Gastroesophageal sphincter (tissue), 4 donors: ENCODE results near the gene SLC9A8. TPM values are rescaled to one million over a fixed set of nuclear protein-coding genes. Genes with fewer than 3 reads are reported as not detected.

Experiments used
- ATAC-seq: fragments of 150-250 bp; one replicate; pipeline ENCODE4 v1.9.1; 2016; ENCODE audit warnings: mild to moderate bottlenecking, moderate library complexity
- H3K27ac ChIP-seq, 4 donors: fragments of 200-600 bp; sonication (generic) in 3 of 4; 1 replicate in 3 of 4; 2 replicates in 1 of 4; pipeline ENCODE4 v1.5.1; 2016 to 2019
- H3K27me3 ChIP-seq: fragments of 200-600 bp; sonication (generic); one replicate; pipeline ENCODE4 v1.5.1; 2019
- H3K36me3 ChIP-seq, 2 donors: fragments of 200-600 bp; sonication (generic); one replicate each; pipeline ENCODE4 v1.5.1; 2019; ENCODE audit warnings: control low read depth in 1 of 2
- H3K4me1 ChIP-seq, 3 donors: fragments of 200-600 bp; sonication (generic); 1 replicate in 2 of 3; 2 replicates in 1 of 3; pipeline ENCODE4 v1.5.1; 2016 to 2019; ENCODE audit warnings: control low read depth in 2 of 3
- H3K4me3 ChIP-seq, 2 donors: fragments of 200-600 bp; sonication (generic); one replicate each; pipeline ENCODE4 v1.5.1; 2019; ENCODE audit warnings: mild to moderate bottlenecking in 1 of 2, moderate library complexity in 1 of 2
- H3K9me3 ChIP-seq, 3 donors: fragments of 200-600 bp; sonication (generic); one replicate each; pipeline ENCODE4 v1.5.1; 2017 to 2019; ENCODE audit warnings: control low read depth in 2 of 3
- EP300 ChIP-seq: sonication (generic); formaldehyde crosslinking; IDR thresholded peaks from one replicate; pipeline ENCODE4 v1.6.1; 2017; ENCODE audit warnings: antibody characterized with exemption, mild to moderate bottlenecking
- POLR2A ChIP-seq, 2 donors: fragments of 450-650 bp; IDR thresholded peaks; one replicate each; pipeline ENCODE4 v1.6.1; 2017; ENCODE audit warnings: antibody characterized with exemption in 2 of 2, mild to moderate bottlenecking in 2 of 2, moderate library complexity in 1 of 2
- POLR2AphosphoS5 ChIP-seq: sonication (generic); formaldehyde crosslinking; IDR thresholded peaks from one replicate; pipeline ENCODE4 v1.6.1; 2017; ENCODE audit warnings: antibody characterized with exemption
- WGBS, 2 donors: methylation state at CpG; one replicate each; pipeline ENCODE4 v1.1.5; 2018; ENCODE audit warnings: low coverage in 1 of 2; 5-methylcytosine and 5-hydroxymethylcytosine counted together
- total RNA-seq, 4 donors: library from RNA; depleted of rRNA; stranded (reverse); fragments of >200 nt; gene quantifications; one replicate each; pipeline ENCODE4 v1.1.0, GENCODE V29; 2016
- TF ChIP-seq, protein P1 (sequence below), 4 experiments: fragments of 200-600 bp in 2 of 4; fragments of 450-650 bp in 2 of 4; sonication (generic) in 1 of 4; IDR thresholded peaks; one replicate each; pipeline ENCODE4 v1.5.1; 2017 to 2019; ENCODE audit warnings: antibody characterized with exemption in 4 of 4, mild to moderate bottlenecking in 2 of 4, moderate library complexity in 2 of 4

Gene SLC9A8
- total RNA-seq, 4 donors from 2014 or later: 4.7 to 9.3 (median 7.5) TPM

GRCh38 chr20:49809803-49810359 is 2.7 kb upstream of the SLC9A8 start:
- H3K36me3 ChIP-seq: peaks cover 0 to under 1% of the 10 kb centered on the region in 2 donors
- H3K9me3 ChIP-seq: no peaks in the 10 kb centered on the region

DNA sequence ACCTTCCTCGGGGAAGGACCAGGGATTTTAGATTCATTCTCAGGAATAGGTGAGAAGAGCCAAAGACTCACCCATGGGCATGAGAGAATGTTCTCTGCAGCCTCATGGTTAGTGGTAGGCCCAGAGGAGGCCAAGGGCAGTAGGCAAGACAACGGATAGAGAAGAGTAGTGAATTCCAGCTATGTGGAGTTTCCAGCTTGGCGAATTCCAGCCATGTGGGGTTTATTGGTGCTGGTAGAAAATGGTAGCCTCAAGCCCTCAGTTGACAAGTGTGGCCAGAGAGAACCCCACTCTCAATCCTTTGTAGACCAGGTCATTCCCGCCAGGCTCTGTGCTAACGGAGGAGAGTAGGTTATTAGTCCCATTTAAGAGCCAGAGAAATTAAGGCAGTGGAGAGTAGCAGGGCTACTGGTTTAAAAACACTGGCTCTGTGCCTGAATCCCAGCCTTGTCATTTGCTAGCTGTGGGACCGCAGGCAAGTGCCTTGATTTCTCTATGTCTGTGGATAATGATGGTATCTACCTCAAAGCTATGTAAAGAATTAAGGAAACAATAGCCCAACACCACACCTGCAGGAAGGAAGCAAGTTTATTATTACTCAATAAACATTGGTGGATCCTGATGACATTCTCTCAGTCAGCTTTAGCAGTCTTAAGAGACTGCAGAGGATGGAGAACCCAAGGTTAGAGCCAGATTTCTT is 2.0 kb upstream of the SLC9A8 start:
- no peak for ATAC-seq
- Histone ChIP-seq H3K9me3 (no peaks in the 10 kb centered on the region), H3K4me1 (peaks cover 4 to 22% (median 6%) of the 10 kb centered on the region in 3 donors), H3K27me3 (no peaks in the 10 kb centered on the region), H3K36me3 (peaks cover 0 to 8% of the 10 kb centered on the region in 2 donors), H3K4me3 (no peak overlapping the region), H3K27ac (no peak overlapping the region)
- TF ChIP-seq, protein P1, sequence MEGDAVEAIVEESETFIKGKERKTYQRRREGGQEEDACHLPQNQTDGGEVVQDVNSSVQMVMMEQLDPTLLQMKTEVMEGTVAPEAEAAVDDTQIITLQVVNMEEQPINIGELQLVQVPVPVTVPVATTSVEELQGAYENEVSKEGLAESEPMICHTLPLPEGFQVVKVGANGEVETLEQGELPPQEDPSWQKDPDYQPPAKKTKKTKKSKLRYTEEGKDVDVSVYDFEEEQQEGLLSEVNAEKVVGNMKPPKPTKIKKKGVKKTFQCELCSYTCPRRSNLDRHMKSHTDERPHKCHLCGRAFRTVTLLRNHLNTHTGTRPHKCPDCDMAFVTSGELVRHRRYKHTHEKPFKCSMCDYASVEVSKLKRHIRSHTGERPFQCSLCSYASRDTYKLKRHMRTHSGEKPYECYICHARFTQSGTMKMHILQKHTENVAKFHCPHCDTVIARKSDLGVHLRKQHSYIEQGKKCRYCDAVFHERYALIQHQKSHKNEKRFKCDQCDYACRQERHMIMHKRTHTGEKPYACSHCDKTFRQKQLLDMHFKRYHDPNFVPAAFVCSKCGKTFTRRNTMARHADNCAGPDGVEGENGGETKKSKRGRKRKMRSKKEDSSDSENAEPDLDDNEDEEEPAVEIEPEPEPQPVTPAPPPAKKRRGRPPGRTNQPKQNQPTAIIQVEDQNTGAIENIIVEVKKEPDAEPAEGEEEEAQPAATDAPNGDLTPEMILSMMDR (IDR thresholded peaks at IDR 0.05): no peak
- no peak for TF ChIP-seq POLR2A (IDR thresholded peaks at IDR 0.05)
- TF ChIP-seq EP300: no peak
- TF ChIP-seq POLR2AphosphoS5: no peak
- WGBS, 2 donors: 93 to 98% methylated on average over 3 to 4 of the region's 6 CpGs

More at GRCh38 chr20:49809803-49810359, 2.7 kb upstream of the SLC9A8 start:
- H3K4me1 ChIP-seq: peaks cover 4 to 22% (median 6%) of the 10 kb centered on the region in 3 donors
- H3K27me3 ChIP-seq: no peaks in the 10 kb centered on the region
- H3K27ac ChIP-seq: no peak overlapping the region
- ATAC-seq: no peak
- 87 to 93% methylated on average over 3 of the region's 5 CpGs for WGBS, 2 donors
- TF ChIP-seq POLR2A (IDR thresholded peaks at IDR 0.05) (no peak), EP300 (no peak), POLR2AphosphoS5 (no peak)
- TF ChIP-seq, protein P1 (IDR thresholded peaks at IDR 0.05): no peak
- H3K4me3 ChIP-seq: no peak overlapping the region

GRCh38 chr20:49811825-49812506 is 662 bp upstream of the SLC9A8 start:
- Histone ChIP-seq H3K4me1 (peaks cover 4 to 22% (median 6%) of the 10 kb centered on the region in 3 donors), H3K36me3 (peaks cover 0 to 22% of the 10 kb centered on the region in 2 donors), H3K4me3 (peak overlapping the region; percentile 74 to 80), H3K27me3 (no peaks in the 10 kb centered on the region), H3K9me3 (no peaks in the 10 kb centered on the region), H3K27ac (peak overlapping the region; percentile 83 to 94 (median 91))
- no peak for TF ChIP-seq EP300
- TF ChIP-seq, protein P1 (IDR thresholded peaks at IDR 0.05): no peak
- no peak for TF ChIP-seq POLR2A (IDR thresholded peaks at IDR 0.05)
- TF ChIP-seq POLR2AphosphoS5: no peak
- 18 to 23% methylated on average over 8 to 11 of the region's 11 CpGs for WGBS, 2 donors
- peak; percentile 10 for ATAC-seq

DNA sequence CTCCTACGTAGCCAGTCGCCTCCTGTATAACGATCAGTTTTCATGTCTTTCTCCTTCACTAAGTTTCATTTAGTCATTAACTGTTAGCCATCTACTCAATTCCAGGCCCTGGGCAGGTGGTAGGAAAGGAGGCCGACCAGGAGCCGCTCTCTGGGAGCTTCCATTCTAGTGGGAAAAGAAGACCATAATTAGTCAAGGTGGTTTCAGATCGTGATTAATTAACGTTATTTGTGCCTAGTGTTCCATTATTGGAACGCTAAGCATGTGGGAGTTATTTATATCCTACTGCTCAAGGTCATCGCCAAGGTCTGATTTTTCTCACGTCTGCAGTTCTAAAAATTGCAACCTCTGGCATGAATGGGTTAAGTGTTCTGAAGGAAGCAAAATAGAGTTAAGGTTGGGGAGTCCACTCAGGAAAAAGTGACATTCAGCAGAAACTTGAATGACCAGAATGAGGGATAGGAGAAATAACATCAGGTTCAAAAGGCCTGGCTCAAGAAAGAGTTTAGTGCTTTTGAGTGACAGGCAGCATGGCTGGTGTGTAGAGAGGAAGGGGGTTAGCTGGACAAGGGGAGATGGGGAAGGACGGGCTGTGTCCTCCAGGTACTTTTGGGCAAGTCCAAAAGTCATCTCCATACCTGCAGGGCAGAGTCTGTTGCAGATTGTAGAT is 812 bp downstream of the SLC9A8 start:
- peak overlapping the region; percentile 83 to 94 (median 91) for H3K27ac ChIP-seq
- H3K9me3 ChIP-seq: no peaks in the 10 kb centered on the region
- 20 to 21% methylated on average over 4 to 7 of the region's 11 CpGs for WGBS, 2 donors
- H3K27me3 ChIP-seq: no peaks in the 10 kb centered on the region
- H3K4me1 ChIP-seq: peaks cover 4 to 22% (median 6%) of the 10 kb centered on the region in 3 donors
- ATAC-seq: no peak
- peaks cover 0 to 34% of the 10 kb centered on the region in 2 donors for H3K36me3 ChIP-seq
- peak overlapping the region; percentile 74 to 80 for H3K4me3 ChIP-seq
- no peak for TF ChIP-seq POLR2AphosphoS5
- TF ChIP-seq POLR2A (IDR thresholded peaks at IDR 0.05): no peak
- TF ChIP-seq EP300: no peak
- TF ChIP-seq, protein P1 (IDR thresholded peaks at IDR 0.05): no peak
